Heart left ventricle (tissue), 13 donors: ENCODE measurements around the gene ATF1.

Experiments used
- POLR2A ChIP-seq, 2 donors: fragments of 450-650 bp; IDR thresholded peaks; one replicate each; pipeline ENCODE4 v1.6.1; 2017; ENCODE audit warnings: antibody characterized with exemption in 2 of 2, mild to moderate bottlenecking in 2 of 2, moderate library complexity in 2 of 2
- TF ChIP-seq, protein P1 (sequence below), 12 donors: fragments of 200-600 bp; sonication (generic) in 4 of 12; IDR thresholded peaks; one replicate each; pipeline versions ENCODE4 v1.5.0 to v1.8.0; 2018 to 2022; ENCODE audit warnings: antibody characterized with exemption in 12 of 12, mild to moderate bottlenecking in 5 of 12
- donor health status: ischemic (EF 13 %, LVEDD 7.1; RV severe dilation, severe dysfunction).
- donor health status: DM: no; HTN: yes; CAD: no.
- donor health status: DM: no; HTN: no; CAD: no.
- donor health status: ischemic (EF 25% LVEDD 6.9; RV normal size, moderate dysfunction).
- donor health status: ischemic (EF 25% LVEDD 5.7; RV mildly dilated, moderate dysfunction).
- donor health status: ischemic (EF 35%, LVEDD 5.7; RV mildly dilated, moderate dysfunction).
- donor health status: nonischemic (EF 11% LVEDD 7.7; RV severe dilation, severe dysfunction).
- donor health status: DM: yes; HTN: yes; CAD: no.
- donor health status: PGD.
- donor health status: ischemic (EF 29% LVEDD 5.4; RV normal size, mild dysfunction).
- donor health status: nonischemic (EF 23%, LVEDD 6.1; RV moderate dilation, normal function).

- no peak for TF ChIP-seq POLR2A (IDR thresholded peaks at IDR 0.05)
- TF ChIP-seq, protein P1, sequence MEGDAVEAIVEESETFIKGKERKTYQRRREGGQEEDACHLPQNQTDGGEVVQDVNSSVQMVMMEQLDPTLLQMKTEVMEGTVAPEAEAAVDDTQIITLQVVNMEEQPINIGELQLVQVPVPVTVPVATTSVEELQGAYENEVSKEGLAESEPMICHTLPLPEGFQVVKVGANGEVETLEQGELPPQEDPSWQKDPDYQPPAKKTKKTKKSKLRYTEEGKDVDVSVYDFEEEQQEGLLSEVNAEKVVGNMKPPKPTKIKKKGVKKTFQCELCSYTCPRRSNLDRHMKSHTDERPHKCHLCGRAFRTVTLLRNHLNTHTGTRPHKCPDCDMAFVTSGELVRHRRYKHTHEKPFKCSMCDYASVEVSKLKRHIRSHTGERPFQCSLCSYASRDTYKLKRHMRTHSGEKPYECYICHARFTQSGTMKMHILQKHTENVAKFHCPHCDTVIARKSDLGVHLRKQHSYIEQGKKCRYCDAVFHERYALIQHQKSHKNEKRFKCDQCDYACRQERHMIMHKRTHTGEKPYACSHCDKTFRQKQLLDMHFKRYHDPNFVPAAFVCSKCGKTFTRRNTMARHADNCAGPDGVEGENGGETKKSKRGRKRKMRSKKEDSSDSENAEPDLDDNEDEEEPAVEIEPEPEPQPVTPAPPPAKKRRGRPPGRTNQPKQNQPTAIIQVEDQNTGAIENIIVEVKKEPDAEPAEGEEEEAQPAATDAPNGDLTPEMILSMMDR (IDR thresholded peaks at IDR 0.05) = no peak
Measured at GRCh38 chr12:50787618-50788017, 23.7 kb downstream of the ATF1 start.
